LHCN-M2 (cell line): ENCODE data around the gene TLX3. TPM values are rescaled to one million over a fixed set of nuclear protein-coding genes. Genes with fewer than 3 reads are reported as not detected.
"Not testable (repeated sequence)": the region's sequence is repeated elsewhere in the genome, so short reads cannot be mapped to it uniquely, and the experiment has no call there.

ENCODE experiments used
- DNase-seq: peaks from one replicate; pipeline ENCODE4 v3.0.0-alpha.2; 2012; ENCODE audit warnings: low read depth
- total RNA-seq: library from RNA; depleted of rRNA; stranded (reverse); fragments of >200 nt; gene quantifications from 2 replicates; pipeline ENCODE4 v1.2.3, GENCODE V29; 2014; rRNA removed

The TLX3 gene
- total RNA-seq, 1 experiment from 2014 or later, result not detected

DNA sequence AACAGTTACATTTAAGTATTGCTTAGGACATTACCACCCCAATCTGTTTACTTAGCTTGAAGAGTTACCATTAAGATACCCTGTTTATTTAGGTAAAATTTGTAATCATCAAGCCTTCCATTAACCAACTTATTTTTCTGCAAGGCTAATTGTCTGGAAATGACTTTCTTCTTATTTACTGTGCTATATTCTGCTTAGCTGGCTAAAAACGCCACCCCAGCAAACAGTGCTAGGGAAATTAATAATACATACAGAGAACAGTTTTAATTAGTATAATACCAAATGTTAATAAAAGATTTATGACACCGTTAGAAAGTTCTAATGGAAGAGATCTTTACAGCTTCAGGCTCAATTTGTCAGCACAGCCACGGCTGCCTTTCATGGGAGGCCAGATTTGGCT lies 14.0 kb downstream of the TLX3 start:
- DNase-seq, result no peak

DNA sequence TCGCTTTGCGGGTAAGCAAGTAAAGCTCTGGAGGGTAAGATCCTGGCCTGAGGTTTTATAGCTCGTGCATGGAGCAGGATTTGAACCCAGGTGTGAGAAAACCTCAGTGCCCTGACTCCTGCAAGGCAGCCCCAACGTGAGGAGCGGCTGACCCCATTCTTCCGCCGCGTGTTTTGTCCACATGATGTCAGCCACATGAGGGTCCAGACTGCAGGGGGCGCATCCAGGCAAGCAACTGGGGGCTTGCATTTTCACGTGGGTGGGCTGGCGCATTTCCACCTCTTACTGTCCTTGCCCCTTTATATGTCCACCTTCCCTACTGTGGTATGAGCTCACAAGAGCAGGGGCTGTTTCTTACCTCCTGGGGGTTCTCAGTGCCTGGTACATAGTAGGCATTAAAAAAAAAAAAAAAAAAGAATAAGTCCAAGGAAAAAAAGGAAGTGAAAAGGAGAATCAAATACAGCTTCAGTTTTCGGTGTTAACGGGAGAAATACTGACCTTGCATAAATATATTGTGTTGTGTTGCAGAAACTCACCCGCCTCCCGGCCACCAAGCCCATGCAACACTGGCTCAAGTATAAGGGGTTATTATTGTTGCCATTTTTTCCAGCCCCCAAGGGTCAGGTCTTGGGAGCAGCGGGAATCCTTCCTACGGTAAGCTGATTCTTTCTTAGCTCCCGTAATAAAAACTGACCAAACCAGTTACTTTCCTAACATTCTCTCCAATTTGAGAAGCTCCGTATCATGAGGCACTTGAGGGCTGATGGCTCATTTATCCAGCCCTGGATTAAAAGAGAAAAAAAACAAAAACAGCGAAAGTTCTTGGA lies 15.0 kb downstream of the TLX3 start:
- DNase-seq, result no peak

DNA sequence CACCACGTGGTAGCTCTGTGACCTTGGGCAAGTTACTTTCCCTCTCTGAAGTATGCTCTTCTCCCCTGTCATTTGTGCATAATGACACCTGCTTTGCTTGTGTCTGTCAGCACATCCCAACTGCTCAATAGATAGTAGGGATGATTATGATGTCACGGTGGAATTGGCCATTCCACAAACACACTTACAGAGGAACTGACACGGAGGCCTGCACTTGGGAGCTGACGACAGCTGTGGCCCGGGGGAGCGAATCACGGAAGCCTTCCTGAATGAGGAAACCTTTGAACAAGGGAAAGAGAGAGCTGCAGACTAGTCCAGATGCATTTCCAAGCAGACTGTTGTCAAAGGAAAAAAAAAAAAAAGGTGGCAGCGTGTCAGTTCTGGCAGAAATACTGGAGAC lies 21.0 kb downstream of the TLX3 start:
- peak; percentile 13 for DNase-seq

DNA sequence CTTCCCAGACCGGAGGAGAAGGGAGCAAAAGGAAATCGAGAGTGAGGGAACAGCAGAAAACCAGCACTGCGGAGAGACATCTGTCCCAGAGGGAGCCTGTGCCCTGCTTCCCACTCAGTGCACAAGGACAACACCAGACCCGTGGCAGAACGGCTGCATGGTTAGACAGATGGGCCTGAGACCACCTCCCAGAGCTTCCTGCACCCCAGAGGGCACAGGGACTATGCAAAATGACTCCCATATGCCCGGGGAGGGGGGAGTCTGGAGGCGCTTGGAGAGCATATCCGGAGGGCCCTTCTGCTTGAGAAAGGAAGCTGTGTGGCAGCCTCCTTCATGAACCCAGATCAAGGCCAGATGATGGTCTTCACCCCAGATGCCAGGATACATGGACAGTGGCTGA lies 26.6 kb downstream of the TLX3 start:
- no peak for DNase-seq

DNA sequence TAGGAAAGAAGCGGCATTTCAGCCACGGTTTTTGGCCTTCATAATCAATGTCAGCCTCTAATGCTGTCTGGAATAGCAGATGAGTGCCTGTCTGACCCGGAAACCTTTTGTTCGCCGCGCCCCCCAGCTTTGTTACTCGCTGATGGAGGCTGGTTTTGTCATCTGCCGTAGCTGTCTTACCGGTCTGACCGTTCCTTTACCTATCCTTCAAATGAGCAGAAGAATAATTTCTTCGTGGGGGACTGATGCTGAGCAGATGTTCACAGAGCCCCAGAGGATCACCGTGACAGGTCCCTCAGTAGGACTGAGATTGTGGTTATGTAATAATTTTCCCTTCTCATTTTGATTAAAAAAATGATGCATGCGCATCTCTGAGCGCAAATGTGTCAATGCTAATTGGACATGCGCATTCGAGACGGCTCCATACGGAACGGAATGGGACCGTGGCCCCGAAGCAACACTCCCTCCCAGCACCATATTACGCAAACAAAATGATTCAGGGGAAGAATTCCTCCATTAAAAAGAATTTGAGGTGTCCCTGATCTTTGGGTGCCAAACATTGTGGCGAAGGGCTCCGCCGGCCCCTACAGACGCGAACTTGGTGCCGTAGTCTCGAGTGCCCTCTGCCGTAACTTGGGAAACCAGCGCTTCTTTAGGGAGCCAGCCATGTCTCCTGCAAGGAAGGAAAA lies 27.6 kb downstream of the TLX3 start:
- DNase-seq, result peak; percentile 38

DNA sequence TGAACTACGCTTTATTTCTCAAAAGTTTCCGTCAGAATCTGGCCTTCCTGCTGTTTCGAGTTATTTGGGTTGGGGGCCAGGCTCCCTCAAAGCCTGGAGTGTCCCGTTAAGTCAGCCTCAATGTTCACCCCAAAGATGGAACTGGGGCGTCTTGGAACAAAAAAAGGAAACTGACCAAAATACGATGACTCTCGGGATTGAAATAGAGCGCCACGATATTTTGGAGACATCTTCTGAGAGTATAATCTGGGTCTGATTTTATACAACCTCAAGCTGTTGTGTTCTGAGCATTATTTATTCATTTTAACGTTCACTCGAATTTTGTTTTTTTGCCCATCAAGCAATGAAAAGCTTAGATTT lies 28.1 kb downstream of the TLX3 start:
- no peak for DNase-seq

DNA sequence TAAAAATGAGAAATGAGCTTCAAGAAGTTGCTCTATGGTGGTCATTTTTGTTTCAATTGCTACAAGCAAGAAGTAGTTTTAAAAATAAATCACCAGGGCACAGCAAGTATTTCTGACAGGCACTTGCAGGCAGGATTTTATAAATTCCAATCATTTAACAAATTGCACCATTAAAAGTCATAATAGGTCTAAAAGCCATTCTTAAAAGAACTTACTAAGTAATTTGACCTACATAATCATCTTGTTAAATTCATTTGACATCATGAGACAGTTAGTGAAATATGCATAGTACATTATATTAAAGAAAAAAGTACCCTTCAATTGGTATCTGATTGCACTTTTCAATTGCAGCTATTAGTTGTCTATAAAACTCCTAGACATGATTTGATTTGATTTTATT lies 31.0 kb downstream of the TLX3 start:
- no peak for DNase-seq

DNA sequence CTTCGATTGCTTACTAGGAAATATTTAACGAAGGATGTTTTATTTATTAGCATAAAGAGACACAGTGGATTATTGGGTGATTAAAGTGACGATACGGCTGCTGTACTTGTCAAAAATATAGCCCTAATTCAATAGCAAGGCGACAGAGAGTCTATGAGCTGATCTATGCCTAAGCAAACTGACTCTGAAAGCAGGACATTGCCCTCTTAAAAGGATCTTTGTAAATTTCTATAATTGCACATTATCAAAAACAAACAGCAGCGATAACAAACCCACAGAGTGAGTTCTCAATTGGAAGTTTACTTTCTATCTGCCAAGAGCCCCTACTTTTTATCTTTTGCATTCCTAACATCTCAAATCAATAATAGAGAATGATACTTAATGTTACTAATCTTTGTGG lies 31.4 kb downstream of the TLX3 start:
- DNase-seq, result no peak

DNA sequence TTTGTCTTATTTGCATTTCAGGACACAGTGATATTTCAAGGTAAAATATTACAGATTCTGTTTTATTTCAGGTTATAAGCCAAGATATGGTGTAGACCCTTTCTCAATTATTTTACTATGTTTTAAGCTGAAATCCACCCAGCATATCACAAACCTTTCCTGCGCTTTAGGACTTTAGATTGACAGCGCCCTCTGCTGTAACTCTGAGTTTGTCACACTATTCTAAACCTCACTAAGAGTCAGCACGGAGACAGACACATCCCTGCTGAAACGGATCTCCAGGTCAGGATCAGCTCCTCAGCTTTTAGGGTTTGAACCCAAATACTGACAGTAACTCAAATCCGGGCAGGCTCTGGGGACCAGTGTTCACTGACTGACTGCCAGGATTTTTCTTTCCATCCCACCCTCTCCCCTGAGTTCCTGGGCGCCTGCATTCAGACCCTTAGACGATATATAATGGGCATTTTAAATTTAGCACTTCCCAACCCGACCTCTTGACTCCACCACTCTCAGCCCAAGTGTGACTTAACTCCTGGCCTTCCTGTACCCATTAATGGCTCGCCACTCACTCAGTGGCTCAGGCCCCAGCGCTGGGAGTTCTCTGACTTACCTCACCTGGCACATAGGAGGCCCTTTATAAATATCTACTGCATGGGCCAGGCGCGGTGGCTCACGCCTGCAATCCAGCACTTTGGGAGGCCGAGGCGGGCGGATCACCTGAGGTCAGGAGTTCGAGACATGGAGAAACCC lies 33.5 kb downstream of the TLX3 start:
- peak; percentile 47 for DNase-seq

DNA sequence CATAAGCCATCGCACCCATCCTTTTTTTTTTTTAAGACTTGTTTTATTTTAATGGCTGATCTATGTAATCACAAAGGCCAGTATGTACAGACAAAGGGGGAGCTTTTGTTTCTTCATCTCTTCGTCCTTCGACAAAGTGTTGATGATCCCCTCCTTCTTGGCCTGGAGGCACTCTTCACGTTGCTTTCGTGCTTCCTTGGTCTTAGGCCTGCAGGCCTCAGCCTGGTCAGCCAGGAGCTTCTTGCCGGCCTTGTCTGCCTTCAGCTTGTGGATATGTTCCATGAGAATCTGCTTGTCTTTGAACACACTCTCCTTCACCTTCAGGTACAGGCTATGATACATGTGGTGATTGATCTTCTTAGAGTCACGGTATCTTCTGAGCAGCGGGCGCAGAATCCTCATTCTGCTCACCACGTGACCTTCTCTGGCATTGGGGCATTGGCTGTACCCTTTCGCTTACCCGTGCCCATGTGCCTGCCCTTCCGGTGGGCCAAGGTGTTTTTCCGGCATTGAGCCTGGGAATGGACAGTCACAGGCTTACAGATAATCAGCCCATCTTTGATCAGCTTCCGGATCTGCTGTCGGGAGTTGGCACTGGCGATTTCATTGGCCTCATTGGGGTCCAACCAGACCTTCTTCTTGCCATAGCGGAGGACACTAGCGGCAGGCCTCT lies 36.0 kb downstream of the TLX3 start:
- DNase-seq, result no peak

DNA sequence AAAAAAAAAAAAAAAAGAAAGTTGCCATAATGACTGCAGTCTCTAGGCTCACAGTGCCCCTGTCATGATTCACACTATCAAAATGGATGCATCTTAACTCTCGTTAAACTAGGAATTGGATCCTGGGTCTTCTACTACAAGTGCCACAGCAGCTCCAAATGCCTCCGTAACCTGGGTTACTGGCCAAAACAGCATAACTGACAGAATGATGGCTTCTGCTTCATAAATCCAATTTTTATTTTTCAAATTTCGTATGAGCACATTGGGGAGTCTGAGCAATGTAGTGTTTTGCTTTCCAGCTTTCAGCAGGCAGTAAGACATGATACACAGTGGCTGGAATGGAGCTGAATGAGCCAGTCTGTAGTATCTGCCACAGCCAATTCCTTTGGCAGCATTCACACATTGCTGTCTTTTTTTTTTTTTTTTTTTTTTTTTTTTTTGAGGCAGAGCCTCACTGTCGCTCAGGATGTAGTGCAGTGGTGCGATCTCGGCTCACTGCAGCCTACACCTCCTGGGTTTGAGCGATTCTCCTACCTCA lies 42.6 kb downstream of the TLX3 start:
- no peak for DNase-seq

DNA sequence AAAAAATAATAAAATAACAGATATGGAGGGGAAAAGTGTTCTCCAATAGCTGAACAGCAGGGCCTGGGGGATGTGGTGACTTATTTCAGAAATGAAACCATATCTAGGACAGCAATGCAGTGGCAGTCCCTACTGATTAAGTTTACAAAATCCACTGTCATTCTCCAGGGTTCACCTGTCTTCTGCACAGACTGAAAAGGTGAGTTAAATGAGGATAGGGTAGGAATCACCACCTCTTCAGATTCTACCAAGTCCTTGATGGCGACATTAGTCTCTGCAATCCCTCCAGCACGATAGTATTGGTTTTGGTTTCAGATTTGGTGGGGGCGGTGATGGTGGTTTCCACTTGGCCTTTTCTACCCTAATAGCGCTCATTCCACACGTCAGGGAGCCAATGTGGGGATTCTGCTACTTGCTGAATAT lies 46.3 kb downstream of the TLX3 start:
- no peak for DNase-seq

DNA sequence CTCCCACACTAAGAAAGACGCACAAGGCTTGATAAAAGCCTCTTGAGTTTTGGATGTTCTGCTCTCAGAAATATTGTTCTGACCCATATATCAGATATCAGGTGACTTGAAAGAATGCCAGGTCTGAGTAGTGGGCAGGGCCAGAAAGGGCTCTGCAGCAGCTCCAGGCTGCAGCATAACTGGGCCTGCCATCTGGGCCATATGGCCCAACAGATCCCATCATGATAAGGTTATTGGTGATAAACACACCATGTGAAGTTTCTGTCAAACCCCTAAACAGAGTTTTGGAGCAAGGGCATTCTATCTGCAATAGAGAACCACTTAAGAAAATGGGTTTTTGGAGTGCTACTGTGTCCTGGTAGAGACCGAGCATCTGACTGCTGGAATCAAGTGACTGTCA lies 48.8 kb downstream of the TLX3 start:
- DNase-seq, result no peak

DNA sequence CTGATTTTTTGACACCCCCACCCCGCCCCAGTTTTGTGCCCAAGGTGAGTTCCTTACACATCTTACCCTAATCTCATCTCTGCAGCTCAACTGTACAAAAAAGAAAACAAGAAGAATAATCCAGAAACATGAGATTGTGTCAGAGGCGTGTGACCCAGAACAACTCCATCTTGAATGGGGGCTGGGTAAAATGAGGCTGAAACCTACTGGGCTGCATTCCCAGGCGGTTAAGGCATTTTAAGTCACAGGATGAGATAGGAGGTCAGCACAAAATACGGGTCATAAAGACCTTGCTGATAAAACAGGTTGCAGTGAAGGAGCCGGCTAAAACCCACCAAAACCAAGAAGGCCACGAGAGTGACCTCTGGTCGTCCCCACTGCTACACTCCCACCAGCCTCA lies 52.1 kb downstream of the TLX3 start:
- DNase-seq, result not testable (repeated sequence)

Other genes starting within 250 kb of the TLX3 start
- gene NPM1, start 78.6 kb downstream of the TLX3 start, total RNA-seq, result 1,266 and 1,268 TPM in 2 replicates
- 0.06 TPM in 1 of 2 replicates, not detected in the other for gene FGF18, start 110.4 kb downstream of the TLX3 start, total RNA-seq